ENCODE measurements around the gene TMX1. TPM values are rescaled to one million over a fixed set of nuclear protein-coding genes. Genes with fewer than 3 reads are reported as not detected.

TMX1 gene
- total RNA-seq, 4 donors from 2014 or later, result 20.9 to 33.0 (median 26.5) TPM

GRCh38 chr14:51294951-51295525 is 55.0 kb downstream of the TMX1 start:
- TF ChIP-seq CTCF (IDR thresholded peaks at IDR 0.05) (no peak), POLR2A (IDR thresholded peaks at IDR 0.05) (no peak), POLR2AphosphoS5 (IDR thresholded peaks at IDR 0.05) (no peak), EP300 (IDR thresholded peaks at IDR 0.05) (no peak)
- Histone ChIP-seq H3K9me3 (no peaks in the 10 kb centered on the region), H3K36me3 (no peaks in the 10 kb centered on the region), H3K4me1 (peaks cover 0 to 39% (median 16%) of the 10 kb centered on the region in 3 donors), H3K27me3 (no peaks in the 10 kb centered on the region), H3K27ac (no peak overlapping the region), H3K4me3 (no peak overlapping the region)
- ATAC-seq, result no peak
- WGBS, 2 donors (ENCODE audit: low coverage in 1 of 2), result 60 to 71% methylated on average over 5 to 6 of the region's 6 CpGs

GRCh38 chr14:51295646-51296263 is 55.7 kb downstream of the TMX1 start:
- H3K27ac ChIP-seq, result no peak overlapping the region
- no peaks in the 10 kb centered on the region for H3K36me3 ChIP-seq
- no peaks in the 10 kb centered on the region for H3K27me3 ChIP-seq
- H3K4me1 ChIP-seq, result peaks cover 0 to 39% (median 16%) of the 10 kb centered on the region in 3 donors
- TF ChIP-seq EP300 (IDR thresholded peaks at IDR 0.05) (no peak), POLR2A (IDR thresholded peaks at IDR 0.05) (no peak), POLR2AphosphoS5 (IDR thresholded peaks at IDR 0.05) (no peak), CTCF (IDR thresholded peaks at IDR 0.05) (no peak)
- H3K9me3 ChIP-seq, result no peaks in the 10 kb centered on the region
- H3K4me3 ChIP-seq, result no peak overlapping the region
- ATAC-seq, result no peak
- 80 to 100% methylated on average over 6 of the region's 6 CpGs for WGBS, 2 donors (ENCODE audit: low coverage in 1 of 2)

- Histone ChIP-seq H3K9me3 (no peaks in the 10 kb centered on the region), H3K4me1 (peaks cover 0 to 40% (median 14%) of the 10 kb centered on the region in 3 donors), H3K27ac (no peak overlapping the region), H3K36me3 (no peaks in the 10 kb centered on the region), H3K27me3 (no peaks in the 10 kb centered on the region), H3K4me3 (no peak overlapping the region)
- TF ChIP-seq EP300 (IDR thresholded peaks at IDR 0.05) (no peak), POLR2AphosphoS5 (IDR thresholded peaks at IDR 0.05) (no peak), CTCF (IDR thresholded peaks at IDR 0.05) (no peak), POLR2A (IDR thresholded peaks at IDR 0.05) (no peak)
- 90 to 100% methylated on average over 2 to 3 of the region's 3 CpGs for WGBS, 2 donors (ENCODE audit: low coverage in 1 of 2)
- no peak for ATAC-seq
Measured at GRCh38 chr14:51297066-51297465, 57.0 kb downstream of the TMX1 start.

GRCh38 chr14:51298895-51299294 is 58.8 kb downstream of the TMX1 start:
- H3K36me3 ChIP-seq, result no peaks in the 10 kb centered on the region
- no peak overlapping the region for H3K27ac ChIP-seq
- TF ChIP-seq POLR2AphosphoS5 (IDR thresholded peaks at IDR 0.05) (no peak), EP300 (IDR thresholded peaks at IDR 0.05) (no peak), CTCF (IDR thresholded peaks at IDR 0.05) (no peak), POLR2A (IDR thresholded peaks at IDR 0.05) (no peak)
- no peaks in the 10 kb centered on the region for H3K9me3 ChIP-seq
- 29% methylated on average over 1 of the region's 1 CpG; no CpG with 5 or more reads in 1 of the 2 donors for WGBS, 2 donors (ENCODE audit: low coverage in 1 of 2)
- H3K4me1 ChIP-seq, result peaks cover 0 to 30% (median 0%) of the 10 kb centered on the region in 3 donors
- no peak for ATAC-seq
- H3K27me3 ChIP-seq, result no peaks in the 10 kb centered on the region
- no peak overlapping the region for H3K4me3 ChIP-seq
